ENCODE results near the gene STEAP3.

DNA sequence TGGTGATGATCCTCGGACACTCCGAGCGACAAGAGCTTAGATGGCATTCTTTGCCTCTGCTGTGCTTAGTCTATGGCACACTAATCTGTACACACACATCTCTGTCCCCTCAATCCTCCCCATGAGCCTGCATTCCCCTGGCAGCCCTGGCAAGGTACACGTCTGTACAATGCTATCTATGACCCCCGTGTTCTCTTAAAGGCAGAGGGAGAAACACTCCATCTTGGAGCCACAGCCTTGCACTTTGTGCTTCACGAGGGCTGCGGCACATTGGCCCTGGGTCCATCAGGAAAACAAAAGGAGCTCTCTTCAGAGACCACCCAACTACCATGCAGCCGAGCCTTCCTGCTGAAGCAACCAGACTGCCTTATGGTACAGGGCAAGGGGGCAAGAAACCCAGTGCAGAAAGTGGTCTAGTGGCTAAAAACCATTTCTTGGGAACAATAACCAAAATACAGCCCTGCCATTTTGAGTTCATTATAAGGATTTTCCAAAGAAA lies 42.5 kb downstream of the STEAP3 start:
- no peak for TF ChIP-seq EZH2 (IDR thresholded peaks at IDR 0.05; ENCODE audit: low read length, missing control alignments)
- TF ChIP-seq, protein P1, sequence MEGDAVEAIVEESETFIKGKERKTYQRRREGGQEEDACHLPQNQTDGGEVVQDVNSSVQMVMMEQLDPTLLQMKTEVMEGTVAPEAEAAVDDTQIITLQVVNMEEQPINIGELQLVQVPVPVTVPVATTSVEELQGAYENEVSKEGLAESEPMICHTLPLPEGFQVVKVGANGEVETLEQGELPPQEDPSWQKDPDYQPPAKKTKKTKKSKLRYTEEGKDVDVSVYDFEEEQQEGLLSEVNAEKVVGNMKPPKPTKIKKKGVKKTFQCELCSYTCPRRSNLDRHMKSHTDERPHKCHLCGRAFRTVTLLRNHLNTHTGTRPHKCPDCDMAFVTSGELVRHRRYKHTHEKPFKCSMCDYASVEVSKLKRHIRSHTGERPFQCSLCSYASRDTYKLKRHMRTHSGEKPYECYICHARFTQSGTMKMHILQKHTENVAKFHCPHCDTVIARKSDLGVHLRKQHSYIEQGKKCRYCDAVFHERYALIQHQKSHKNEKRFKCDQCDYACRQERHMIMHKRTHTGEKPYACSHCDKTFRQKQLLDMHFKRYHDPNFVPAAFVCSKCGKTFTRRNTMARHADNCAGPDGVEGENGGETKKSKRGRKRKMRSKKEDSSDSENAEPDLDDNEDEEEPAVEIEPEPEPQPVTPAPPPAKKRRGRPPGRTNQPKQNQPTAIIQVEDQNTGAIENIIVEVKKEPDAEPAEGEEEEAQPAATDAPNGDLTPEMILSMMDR (conservative IDR thresholded peaks at IDR 0.05 in 1 of 2, IDR thresholded peaks at IDR 0.05 in 1 of 2; ENCODE audit: low read depth in 1 of 2, low read length in 2 of 2), result no peak

All from fibroblast of lung (primary cell).